PFSK-1 (cell line): ENCODE data around the gene ARPP21.

Experiments used
- FOXP2 ChIP-seq: optimal IDR thresholded peaks from 2 replicates; pipeline ENCODE3; 2011; ENCODE audit warnings: borderline replicate concordance, control low read depth, inconsistent platforms; ENCODE audit not compliant: insufficient read depth; ENCODE audit errors: extremely low read length, extremely low read depth
- POLR2AphosphoS5 ChIP-seq: IDR thresholded peaks from 2 replicates; pipeline ENCODE4 v1.6.1; 2012; ENCODE audit warnings: low read depth, mild to moderate bottlenecking, control low read depth, low read length, moderate library complexity
- REST ChIP-seq, 2 experiments: IDR thresholded peaks; 2 replicates each; pipeline versions ENCODE4 v1.6.1 to v1.8.0; 2011 to 2012; ENCODE audit warnings: low read depth in 2 of 2, low read length in 2 of 2, control low read depth in 1 of 2, inconsistent platforms in 1 of 2, mild to moderate bottlenecking in 1 of 2, moderate library complexity in 1 of 2; ENCODE audit not compliant: insufficient read depth in 1 of 2
- SIN3A ChIP-seq: IDR thresholded peaks from 2 replicates; pipeline ENCODE4 v1.6.1; 2012; ENCODE audit warnings: mild to moderate bottlenecking, low read length, moderate library complexity, borderline replicate concordance; ENCODE audit not compliant: insufficient read depth
- TAF1 ChIP-seq: IDR thresholded peaks from 2 replicates; pipeline ENCODE4 v1.6.1; 2012; ENCODE audit warnings: low read length, control low read depth, borderline replicate concordance; ENCODE audit not compliant: insufficient read depth

The ARPP21 gene

GRCh38 chr3:35782355-35782754 lies 143.0 kb downstream of the ARPP21 start:
- TF ChIP-seq POLR2AphosphoS5 (no peak), FOXP2 (no peak)

- no peak for TF ChIP-seq SIN3A
- no peak for TF ChIP-seq POLR2AphosphoS5
- TF ChIP-seq TAF1, result no peak
- no peak for TF ChIP-seq REST (IDR thresholded peaks at IDR 0.05; ENCODE audit: insufficient read depth in 1 of 2, low read depth in 2 of 2, low read length in 2 of 2)
- TF ChIP-seq FOXP2, result no peak
Measured at GRCh38 chr3:35784169-35784568, 144.8 kb downstream of the ARPP21 start.

GRCh38 chr3:35785234-35785888 lies 146.0 kb downstream of the ARPP21 start:
- no peak for TF ChIP-seq POLR2AphosphoS5
- TF ChIP-seq FOXP2, result no peak
- no peak for TF ChIP-seq SIN3A
- TF ChIP-seq TAF1, result no peak
- TF ChIP-seq REST (IDR thresholded peaks at IDR 0.05; ENCODE audit: insufficient read depth in 1 of 2, low read depth in 2 of 2, low read length in 2 of 2), result no peak

- TF ChIP-seq POLR2AphosphoS5 (no peak), SIN3A (no peak), FOXP2 (no peak), REST (IDR thresholded peaks at IDR 0.05; ENCODE audit: insufficient read depth in 1 of 2, low read depth in 2 of 2, low read length in 2 of 2) (no peak), TAF1 (no peak)
Measured at GRCh38 chr3:35787936-35788335, 148.6 kb downstream of the ARPP21 start.

GRCh38 chr3:35789042-35789831 lies 149.9 kb downstream of the ARPP21 start:
- TF ChIP-seq REST (IDR thresholded peaks at IDR 0.05; ENCODE audit: insufficient read depth in 1 of 2, low read depth in 2 of 2, low read length in 2 of 2) (no peak), POLR2AphosphoS5 (no peak), FOXP2 (no peak), TAF1 (no peak), SIN3A (no peak)
